ENCODE results near the gene GADL1.

GADL1 gene

DNA sequence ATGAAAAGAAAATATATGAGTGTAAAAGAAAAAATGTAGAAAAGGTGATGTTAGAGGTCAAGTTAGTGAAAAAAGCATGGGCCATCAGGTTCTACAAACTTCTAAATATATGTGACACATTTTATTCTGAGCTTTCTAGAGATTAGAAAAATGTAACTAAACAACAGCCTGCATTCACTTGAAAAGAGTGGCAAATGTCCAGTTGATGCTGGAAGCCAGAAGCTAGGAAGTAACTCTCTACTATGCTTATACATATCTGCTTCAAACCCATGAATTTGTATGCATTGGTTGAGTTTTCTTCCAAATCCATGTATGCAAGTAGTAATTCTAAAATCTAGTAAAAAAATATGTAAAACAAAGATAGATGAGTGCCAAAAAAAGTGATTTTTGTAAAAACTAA, 164.5 kb downstream of the GADL1 start:
- H3K36me3 ChIP-seq (ENCODE audit: control insufficient read depth, insufficient read depth, low read length): no peaks in the 10 kb centered on the region
- no peak overlapping the region for H3K4me3 ChIP-seq (replicated peaks; ENCODE audit: low read depth, low read length)
- DNase-seq (ENCODE audit: extremely low read depth, insufficient read length): no peak
- TF ChIP-seq, protein P1, sequence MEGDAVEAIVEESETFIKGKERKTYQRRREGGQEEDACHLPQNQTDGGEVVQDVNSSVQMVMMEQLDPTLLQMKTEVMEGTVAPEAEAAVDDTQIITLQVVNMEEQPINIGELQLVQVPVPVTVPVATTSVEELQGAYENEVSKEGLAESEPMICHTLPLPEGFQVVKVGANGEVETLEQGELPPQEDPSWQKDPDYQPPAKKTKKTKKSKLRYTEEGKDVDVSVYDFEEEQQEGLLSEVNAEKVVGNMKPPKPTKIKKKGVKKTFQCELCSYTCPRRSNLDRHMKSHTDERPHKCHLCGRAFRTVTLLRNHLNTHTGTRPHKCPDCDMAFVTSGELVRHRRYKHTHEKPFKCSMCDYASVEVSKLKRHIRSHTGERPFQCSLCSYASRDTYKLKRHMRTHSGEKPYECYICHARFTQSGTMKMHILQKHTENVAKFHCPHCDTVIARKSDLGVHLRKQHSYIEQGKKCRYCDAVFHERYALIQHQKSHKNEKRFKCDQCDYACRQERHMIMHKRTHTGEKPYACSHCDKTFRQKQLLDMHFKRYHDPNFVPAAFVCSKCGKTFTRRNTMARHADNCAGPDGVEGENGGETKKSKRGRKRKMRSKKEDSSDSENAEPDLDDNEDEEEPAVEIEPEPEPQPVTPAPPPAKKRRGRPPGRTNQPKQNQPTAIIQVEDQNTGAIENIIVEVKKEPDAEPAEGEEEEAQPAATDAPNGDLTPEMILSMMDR (IDR thresholded peaks at IDR 0.05; ENCODE audit: insufficient read depth, low read length, poor library complexity, severe bottlenecking): no peak
- H3K27me3 ChIP-seq (replicated peaks; ENCODE audit: control insufficient read depth, insufficient read depth, low read length): no peaks in the 10 kb centered on the region; the same call in 1 of the 2 replicates

- TF ChIP-seq, protein P1 (IDR thresholded peaks at IDR 0.05; ENCODE audit: insufficient read depth, low read length, poor library complexity, severe bottlenecking): no peak
- no peaks in the 10 kb centered on the region for H3K36me3 ChIP-seq (ENCODE audit: control insufficient read depth, insufficient read depth, low read length)
- H3K4me3 ChIP-seq (replicated peaks; ENCODE audit: low read depth, low read length): no peak overlapping the region
- no peak for DNase-seq (ENCODE audit: extremely low read depth, insufficient read length)
- no peaks in the 10 kb centered on the region; the same call in 1 of the 2 replicates for H3K27me3 ChIP-seq (replicated peaks; ENCODE audit: control insufficient read depth, insufficient read depth, low read length)
Measured at GRCh38 chr3:30729512-30729911, 164.9 kb downstream of the GADL1 start.

GRCh38 chr3:30728143-30728542, 166.3 kb downstream of the GADL1 start:
- DNase-seq (ENCODE audit: extremely low read depth, insufficient read length): no peak
- H3K27me3 ChIP-seq (replicated peaks; ENCODE audit: control insufficient read depth, insufficient read depth, low read length): no peaks in the 10 kb centered on the region
- H3K36me3 ChIP-seq (ENCODE audit: control insufficient read depth, insufficient read depth, low read length): no peaks in the 10 kb centered on the region
- TF ChIP-seq, protein P1 (IDR thresholded peaks at IDR 0.05; ENCODE audit: insufficient read depth, low read length, poor library complexity, severe bottlenecking): no peak
- no peak overlapping the region for H3K4me3 ChIP-seq (replicated peaks; ENCODE audit: low read depth, low read length)

- no peaks in the 10 kb centered on the region for H3K36me3 ChIP-seq (ENCODE audit: control insufficient read depth, insufficient read depth, low read length)
- TF ChIP-seq, protein P1 (IDR thresholded peaks at IDR 0.05; ENCODE audit: insufficient read depth, low read length, poor library complexity, severe bottlenecking): no peak
- no peaks in the 10 kb centered on the region for H3K27me3 ChIP-seq (replicated peaks; ENCODE audit: control insufficient read depth, insufficient read depth, low read length)
- H3K4me3 ChIP-seq (replicated peaks; ENCODE audit: low read depth, low read length): no peak overlapping the region
- no peak for DNase-seq (ENCODE audit: extremely low read depth, insufficient read length)
Measured at GRCh38 chr3:30724863-30725262, 169.6 kb downstream of the GADL1 start.

DNA sequence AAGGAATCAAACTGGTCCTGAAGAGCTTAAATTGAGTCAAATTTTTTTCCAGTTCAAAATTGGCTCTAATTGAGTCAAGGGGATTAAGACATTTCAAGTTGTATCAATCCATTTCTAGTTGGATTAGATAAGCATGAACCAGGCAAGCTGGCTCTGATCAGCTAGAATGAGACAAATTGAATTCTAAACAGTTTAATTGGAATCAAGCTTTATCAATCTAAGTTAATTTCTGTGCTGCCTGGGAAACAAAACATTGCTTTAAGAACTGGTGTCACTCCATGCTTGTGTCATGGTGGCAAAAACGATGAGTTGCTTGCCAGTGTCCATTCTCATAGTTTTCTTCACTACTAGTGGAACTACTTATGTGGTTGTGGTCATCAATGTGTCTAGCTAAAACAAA, 171.2 kb downstream of the GADL1 start:
- TF ChIP-seq, protein P1 (IDR thresholded peaks at IDR 0.05; ENCODE audit: insufficient read depth, low read length, poor library complexity, severe bottlenecking): no peak
- Histone ChIP-seq H3K4me3 (replicated peaks; ENCODE audit: low read depth, low read length) (no peak overlapping the region), H3K27me3 (replicated peaks; ENCODE audit: control insufficient read depth, insufficient read depth, low read length) (no peaks in the 10 kb centered on the region), H3K36me3 (ENCODE audit: control insufficient read depth, insufficient read depth, low read length) (no peaks in the 10 kb centered on the region)
- no peak for DNase-seq (ENCODE audit: extremely low read depth, insufficient read length)

- no peak overlapping the region for H3K4me3 ChIP-seq (replicated peaks; ENCODE audit: low read depth, low read length)
- no peak for DNase-seq (ENCODE audit: extremely low read depth, insufficient read length)
- no peaks in the 10 kb centered on the region for H3K27me3 ChIP-seq (replicated peaks; ENCODE audit: control insufficient read depth, insufficient read depth, low read length)
- TF ChIP-seq, protein P1 (IDR thresholded peaks at IDR 0.05; ENCODE audit: insufficient read depth, low read length, poor library complexity, severe bottlenecking): no peak
- no peaks in the 10 kb centered on the region for H3K36me3 ChIP-seq (ENCODE audit: control insufficient read depth, insufficient read depth, low read length)
Measured at GRCh38 chr3:30721314-30721634, 173.2 kb downstream of the GADL1 start.
